LNCAP (cell line): ENCODE measurements around the gene RLN3.

Experiments used
- CTCF ChIP-seq: fragments of 450-650 bp; IDR thresholded peaks from 2 replicates; pipeline ENCODE4 v1.5.1; 2017; ENCODE audit warnings: mild to moderate bottlenecking

Gene RLN3

GRCh38 chr19:13996928-13997630, 30.9 kb upstream of the RLN3 start:
- no peak for TF ChIP-seq CTCF

- no peak for TF ChIP-seq CTCF
Observed at GRCh38 chr19:13997631-13997962, 30.4 kb upstream of the RLN3 start.

- TF ChIP-seq CTCF, result no peak
Observed at GRCh38 chr19:13998426-13998825, 29.5 kb upstream of the RLN3 start.

DNA sequence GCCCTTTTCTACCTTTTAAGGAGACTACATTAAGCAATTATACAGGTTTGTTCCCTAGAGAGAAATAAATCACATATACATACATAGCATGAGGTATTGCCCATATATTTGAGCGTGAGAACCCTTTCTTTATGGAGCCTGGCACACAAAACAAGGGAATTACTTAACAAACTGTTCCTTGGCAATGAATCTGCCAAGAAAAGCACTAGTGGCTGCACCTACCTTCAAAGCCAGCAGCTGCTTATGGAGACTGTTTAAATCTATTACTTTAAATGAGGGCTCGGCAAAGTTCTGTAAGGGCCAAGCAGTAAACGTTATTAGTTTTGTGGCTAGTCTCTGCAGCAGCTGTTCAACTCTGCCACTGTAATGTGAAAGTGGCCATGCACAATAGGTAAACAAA, 28.9 kb upstream of the RLN3 start:
- TF ChIP-seq CTCF, result no peak

DNA sequence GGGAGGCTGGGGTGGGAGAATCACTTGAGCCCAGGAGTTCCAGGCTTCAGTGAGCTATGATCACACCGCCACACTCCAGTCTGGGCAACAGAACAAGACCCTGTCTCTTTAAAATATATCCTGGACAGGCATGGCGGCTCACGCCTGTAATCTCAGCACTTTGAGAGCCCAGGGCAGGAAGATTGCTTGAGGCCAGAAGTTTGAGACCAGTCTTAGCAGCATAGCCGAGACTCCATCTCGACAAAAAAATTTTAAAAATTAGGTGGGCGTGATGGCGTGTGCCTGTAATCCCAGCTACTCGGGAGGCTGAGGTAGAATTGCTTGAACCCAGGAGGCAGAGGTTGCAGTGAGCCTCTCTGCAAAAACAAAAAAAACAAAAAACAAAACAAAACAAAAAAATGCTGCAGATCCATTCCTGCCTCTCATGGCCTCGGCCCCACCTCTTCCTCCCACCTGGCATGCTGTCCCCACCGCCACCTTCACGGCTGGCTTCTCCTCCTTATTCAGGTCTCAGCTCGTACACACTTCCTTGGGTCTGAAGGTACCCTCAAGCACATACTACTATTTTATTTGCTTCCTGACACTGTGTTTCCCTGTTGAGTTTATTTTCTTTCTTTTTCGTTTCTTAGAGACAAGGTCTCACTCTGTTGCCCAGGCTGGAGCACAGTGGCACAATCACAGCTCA, 27.1 kb upstream of the RLN3 start:
- TF ChIP-seq CTCF, result no peak

DNA sequence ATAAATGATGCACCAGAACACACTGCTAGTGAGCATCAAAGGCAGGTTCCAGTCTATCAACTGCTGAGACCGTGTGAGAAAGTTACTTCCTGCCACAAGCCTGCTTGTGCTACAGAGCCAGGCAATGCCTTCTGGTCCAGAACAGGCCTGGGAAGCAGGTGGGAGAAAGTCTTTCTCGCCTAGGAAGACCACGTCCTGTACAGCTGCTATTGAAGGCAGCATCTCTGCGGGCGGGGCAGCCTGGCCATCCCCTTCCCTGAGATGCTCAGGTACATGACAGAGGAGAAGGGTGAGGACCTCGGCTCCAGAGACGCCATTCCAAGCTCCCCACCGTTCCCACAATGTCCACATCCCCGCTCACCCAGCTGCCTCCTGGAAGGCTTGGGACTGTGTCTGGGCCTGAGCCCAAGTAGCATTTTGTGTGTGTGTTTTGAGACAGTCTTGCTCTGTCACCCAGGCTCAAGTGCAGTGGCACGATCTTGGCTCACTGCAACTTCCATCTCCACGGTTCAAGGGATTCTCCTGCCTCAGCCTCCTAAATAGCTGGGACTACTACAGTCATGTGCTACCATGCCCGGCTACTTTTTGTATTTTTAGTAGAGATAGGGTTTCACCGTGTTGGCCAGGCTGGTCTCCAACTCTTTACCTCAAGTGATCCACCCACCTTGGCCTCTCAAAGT, 25.2 kb upstream of the RLN3 start:
- TF ChIP-seq CTCF, result no peak

GRCh38 chr19:14003251-14004055, 24.5 kb upstream of the RLN3 start:
- no peak for TF ChIP-seq CTCF
